Gastroesophageal sphincter (tissue), 3 donors: ENCODE data around the gene MISP.

Source experiments
- CTCF ChIP-seq, 4 experiments: fragments of 200-600 bp in 2 of 4; fragments of 450-650 bp in 2 of 4; sonication (generic) in 1 of 4; IDR thresholded peaks; one replicate each; pipeline ENCODE4 v1.5.1; 2017 to 2019; ENCODE audit warnings: antibody characterized with exemption in 4 of 4, mild to moderate bottlenecking in 2 of 4, moderate library complexity in 2 of 4
- EP300 ChIP-seq: sonication (generic); formaldehyde crosslinking; IDR thresholded peaks from one replicate; pipeline ENCODE4 v1.6.1; 2017; ENCODE audit warnings: antibody characterized with exemption, mild to moderate bottlenecking
- POLR2A ChIP-seq, 2 donors: fragments of 450-650 bp; IDR thresholded peaks; one replicate each; pipeline ENCODE4 v1.6.1; 2017; ENCODE audit warnings: antibody characterized with exemption in 2 of 2, mild to moderate bottlenecking in 2 of 2, moderate library complexity in 1 of 2
- POLR2AphosphoS5 ChIP-seq: sonication (generic); formaldehyde crosslinking; IDR thresholded peaks from one replicate; pipeline ENCODE4 v1.6.1; 2017; ENCODE audit warnings: antibody characterized with exemption

- TF ChIP-seq CTCF (IDR thresholded peaks at IDR 0.05): no peak
- TF ChIP-seq POLR2A (IDR thresholded peaks at IDR 0.05): no peak
- no peak for TF ChIP-seq EP300
- TF ChIP-seq POLR2AphosphoS5: no peak
These were observed 17.5 kb downstream of the MISP start for GRCh38 chr19:768424-768823.
